Caki2 (cell line): Measurements from ENCODE around the gene RAP1GAP2. TPM values are rescaled to one million over a fixed set of nuclear protein-coding genes. Genes with fewer than 3 reads are reported as not detected.
A peak's percentile ranks its signal among the peaks of the same experiment; 100 is the strongest.
"Not testable (repeated sequence)": the region's sequence is repeated elsewhere in the genome, so short reads cannot be mapped to it uniquely, and the experiment has no call there.

Experiments
- DNase-seq: peaks from one replicate; pipeline ENCODE4 v3.0.0-alpha.2; 2015; ENCODE audit warnings: low read depth
- in situ Hi-C: cut with HindIII; loops from 2 replicates; pipeline ENCODE4 v1.10.0; 2016; ENCODE audit warnings: low sequenced_read_pairs, low pct_unique_long_range_greater_than_20kb, mixed read lengths
- total RNA-seq: library from RNA; depleted of rRNA; stranded (reverse); fragments of >200 nt; shearing (Covaris generic); gene quantifications from 2 replicates; pipeline ENCODE4 v1.2.3, GENCODE V29; 2014; ENCODE audit warnings: low replicate concordance

The RAP1GAP2 gene
- total RNA-seq, 1 experiment from 2014 or later, result 2.0 TPM

GRCh38 chr17:2867441-2868424 is 71.5 kb downstream of the RAP1GAP2 start:
- in situ Hi-C loops, result no loop called here
- peak; percentile 12 for DNase-seq

DNA sequence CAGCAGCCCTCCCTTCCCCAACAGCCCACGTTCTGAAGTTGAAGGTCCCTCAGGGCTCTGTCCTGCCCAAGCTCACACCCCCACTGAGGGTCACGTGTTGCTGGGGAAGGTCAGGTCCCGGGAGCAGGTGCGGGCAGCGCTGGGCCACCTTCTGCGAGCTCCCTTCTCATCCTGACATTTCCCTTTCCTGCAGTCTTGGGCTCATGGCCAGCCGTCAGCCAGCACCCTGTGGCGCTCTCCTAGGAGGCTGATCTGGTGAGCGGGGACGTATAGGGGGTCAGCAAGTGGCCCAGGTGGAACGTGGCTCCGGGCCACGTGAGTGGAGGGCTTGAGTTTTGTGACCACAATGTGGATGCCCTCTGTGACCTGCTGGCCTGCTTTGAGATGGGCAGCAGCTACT is 73.4 kb downstream of the RAP1GAP2 start:
- in situ Hi-C loops, result no loop called here
- no peak for DNase-seq

- in situ Hi-C loops, result no loop called here
- no peak for DNase-seq
Measured at GRCh38 chr17:2871205-2871604, 75.0 kb downstream of the RAP1GAP2 start.

DNA sequence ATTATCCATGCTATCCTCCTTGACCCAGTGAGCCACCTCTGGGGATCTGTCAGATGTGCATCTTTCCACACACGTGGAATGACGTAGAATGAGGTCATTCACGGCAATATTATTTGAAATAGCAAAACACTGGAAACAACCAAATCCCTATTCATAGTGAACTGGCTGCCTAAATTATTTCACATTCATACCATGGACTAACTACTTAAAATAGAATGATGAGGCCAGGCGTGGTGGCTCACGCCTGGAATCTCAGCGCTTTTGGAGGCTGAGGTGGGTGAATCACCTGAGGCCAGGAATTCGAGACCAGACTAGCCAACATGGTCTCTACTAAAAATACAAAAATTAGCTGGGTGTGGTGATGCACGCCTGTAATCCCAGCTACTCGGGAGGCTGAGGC is 75.5 kb downstream of the RAP1GAP2 start:
- DNase-seq, result no peak
- in situ Hi-C loops, result no loop called here

- DNase-seq, result no peak
- in situ Hi-C loops, result no loop called here
Measured at GRCh38 chr17:2872282-2872681, 76.0 kb downstream of the RAP1GAP2 start.

GRCh38 chr17:2874189-2874686 is 78.0 kb downstream of the RAP1GAP2 start:
- DNase-seq, result no peak
- in situ Hi-C loops, result no loop called here

DNA sequence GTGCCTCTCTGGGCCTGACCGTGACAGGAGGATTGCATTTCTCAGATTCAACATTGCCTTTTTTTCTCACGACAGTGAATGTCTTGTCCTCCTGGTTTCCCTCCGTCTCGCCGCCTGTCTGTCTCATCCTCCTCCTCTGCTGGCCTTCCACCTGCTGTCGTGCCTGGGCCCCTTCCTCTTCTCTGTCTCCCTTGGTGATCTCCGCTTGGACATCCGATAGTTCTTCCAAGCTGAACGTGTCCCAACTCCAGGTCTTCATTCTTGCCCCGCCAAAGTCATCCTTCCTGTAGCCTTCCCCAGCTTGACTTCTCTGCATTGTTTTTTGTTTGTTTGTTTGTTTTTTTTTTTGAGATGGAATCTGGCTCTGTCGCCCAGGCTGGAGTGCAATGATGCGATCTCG is 79.4 kb downstream of the RAP1GAP2 start:
- in situ Hi-C loops, result no loop called here
- no peak for DNase-seq

- in situ Hi-C loops, result no loop called here
- DNase-seq, result no peak
Measured at GRCh38 chr17:2876467-2876866, 80.2 kb downstream of the RAP1GAP2 start.

- in situ Hi-C loops, result no loop called here
- DNase-seq, result no peak
Measured at GRCh38 chr17:2878751-2879254, 82.6 kb downstream of the RAP1GAP2 start.

DNA sequence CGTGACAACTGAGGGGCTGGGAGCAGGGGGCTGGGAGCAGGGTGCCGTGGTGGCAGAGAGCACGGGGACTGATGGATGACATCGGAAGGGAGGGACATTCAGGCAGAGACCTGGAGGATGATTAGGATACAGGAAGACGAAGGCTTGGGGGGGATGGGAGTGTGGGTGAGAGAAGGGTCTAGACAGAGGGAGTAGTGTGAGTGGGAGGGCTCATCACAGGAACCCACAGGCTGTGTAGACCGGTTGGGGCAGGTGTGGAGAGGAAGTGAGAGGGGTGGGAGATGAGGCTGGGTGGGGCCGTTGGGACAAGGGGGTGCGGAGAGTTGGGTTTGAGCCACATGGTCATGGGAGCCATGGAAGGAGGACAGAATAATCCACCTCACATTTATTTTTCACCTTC is 83.8 kb downstream of the RAP1GAP2 start:
- DNase-seq, result no peak
- in situ Hi-C loops, result no loop called here

GRCh38 chr17:2881295-2881694 is 85.1 kb downstream of the RAP1GAP2 start:
- in situ Hi-C loops, result no loop called here
- no peak for DNase-seq

DNA sequence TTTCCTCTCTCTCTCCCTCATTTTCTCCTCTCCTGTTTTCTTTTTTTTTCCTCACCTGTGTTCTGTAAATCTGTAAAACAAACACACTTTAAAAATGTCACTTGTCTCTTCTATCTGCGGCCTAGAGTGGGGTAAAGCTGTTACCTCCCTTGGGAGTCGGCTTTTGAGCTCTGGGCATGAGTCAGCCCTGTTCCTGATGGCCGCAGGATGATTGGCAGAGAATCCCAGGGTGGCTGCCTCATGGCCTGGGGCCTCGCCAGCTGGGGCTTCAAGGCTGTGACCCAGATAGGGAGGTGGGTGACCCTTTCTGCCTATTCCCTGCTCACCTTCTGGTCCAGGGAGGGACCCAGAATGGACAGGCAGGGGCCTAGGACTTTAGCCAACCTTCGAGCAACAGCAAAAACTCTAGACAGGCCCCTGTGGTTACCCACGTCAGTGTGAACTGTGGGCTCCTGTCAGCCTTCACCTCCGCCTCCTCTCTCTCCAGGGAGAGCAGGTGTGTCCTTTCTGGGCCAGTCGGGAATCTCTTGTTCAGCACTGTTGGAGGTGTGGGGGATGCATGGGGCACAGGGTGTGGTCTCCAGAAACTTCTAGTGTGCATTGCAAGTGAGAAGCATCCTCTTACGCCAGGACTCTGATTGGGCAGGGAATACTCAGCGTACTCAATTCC is 87.4 kb downstream of the RAP1GAP2 start:
- no peak for DNase-seq
- in situ Hi-C loops, result no loop called here

- no peak for DNase-seq
- in situ Hi-C loops, result no loop called here
Measured at GRCh38 chr17:2885733-2886132, 89.5 kb downstream of the RAP1GAP2 start.

DNA sequence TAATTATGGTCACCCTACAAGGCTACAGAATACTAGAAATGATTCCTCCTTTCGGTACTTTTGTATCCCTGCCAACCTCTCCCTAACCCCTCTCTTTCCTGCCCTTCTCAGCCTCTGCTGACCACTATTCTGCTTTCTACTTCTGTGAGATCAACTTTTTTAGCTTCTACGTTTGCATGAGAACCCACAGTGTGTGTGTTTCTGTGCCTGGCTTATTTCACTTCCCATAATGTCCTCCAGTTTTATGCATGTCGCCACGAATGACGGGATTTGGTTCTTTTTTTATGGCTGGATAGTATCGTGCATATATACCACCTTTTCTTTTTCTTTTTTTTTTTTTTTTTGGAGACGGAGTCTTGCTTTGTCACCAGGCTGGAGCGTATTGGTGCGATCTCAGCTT is 92.1 kb downstream of the RAP1GAP2 start:
- no peak for DNase-seq
- in situ Hi-C loops, result no loop called here

DNA sequence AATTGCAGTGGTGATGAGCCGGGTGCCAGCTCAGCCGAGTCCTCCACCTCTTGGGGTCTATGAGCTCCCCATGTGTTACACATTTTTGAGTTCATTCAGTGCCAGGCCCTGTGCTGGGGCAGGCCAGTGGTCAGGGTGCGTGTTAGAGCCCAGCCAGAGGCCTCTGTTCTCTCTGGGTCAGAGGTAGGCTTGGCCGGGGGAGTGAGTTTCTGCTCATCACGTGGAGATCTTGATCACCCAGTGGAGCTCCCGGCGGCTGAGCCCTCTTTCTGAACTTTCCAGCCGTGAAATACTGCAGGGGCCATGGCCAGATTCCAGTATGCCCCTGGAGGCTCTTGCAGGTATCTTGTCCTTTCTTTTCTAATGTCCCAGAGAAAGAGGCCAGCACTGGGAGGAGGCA is 93.0 kb downstream of the RAP1GAP2 start:
- in situ Hi-C loops, result no loop called here

GRCh38 chr17:2890778-2891177 is 94.5 kb downstream of the RAP1GAP2 start:
- in situ Hi-C loops, DNase-seq: not testable (repeated sequence)

More for the DNA sequence above, 93.0 kb downstream of the RAP1GAP2 start:
- no peak for DNase-seq

- in situ Hi-C loops, result no loop called here
Measured at GRCh38 chr17:2892305-2892971, 96.2 kb downstream of the RAP1GAP2 start.

DNA sequence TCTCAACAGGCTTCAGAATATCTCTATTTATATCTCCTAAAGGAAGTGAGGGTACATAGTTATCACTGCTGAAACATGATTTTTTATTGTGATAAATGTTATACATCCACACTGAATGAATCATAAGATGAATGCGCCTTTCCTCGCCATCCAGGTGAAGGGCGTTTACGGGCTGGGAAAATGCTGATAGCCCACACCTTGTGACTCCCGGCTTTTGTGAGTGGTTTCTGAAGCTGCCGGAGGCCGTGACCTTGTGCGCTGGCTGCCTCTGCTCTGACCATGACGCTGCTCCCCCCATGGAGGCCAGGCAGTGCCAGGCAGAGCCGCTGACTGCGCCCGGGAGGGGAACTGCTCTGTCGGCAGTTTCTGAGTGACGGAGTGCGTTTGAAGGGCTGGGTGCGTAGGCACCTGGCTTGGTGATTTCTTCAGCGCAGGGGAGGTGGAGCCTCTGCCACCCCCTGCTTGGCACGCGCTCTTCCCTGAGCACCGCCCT is 97.2 kb downstream of the RAP1GAP2 start:
- DNase-seq, result no peak
- in situ Hi-C loops, result no loop called here

More at GRCh38 chr17:2892305-2892971, 96.2 kb downstream of the RAP1GAP2 start:
- DNase-seq, result peak; percentile 81
